GM18873 (cell line): Measurements from ENCODE around the gene GALNT8.
"Not testable (repeated sequence)": the region's sequence is repeated elsewhere in the genome, so short reads cannot be mapped to it uniquely, and the experiment has no call there.

ENCODE experiments used
- ATAC-seq: cut with Tn5 transposase; IDR thresholded peaks from one replicate; pipeline ENCODE4 v1.9.1; 2021; ENCODE audit warnings: mild to moderate bottlenecking, moderate library complexity, moderate number of reproducible peaks; ENCODE audit not compliant: unreplicated experiment, low FRiP score

The GALNT8 gene, protein sequence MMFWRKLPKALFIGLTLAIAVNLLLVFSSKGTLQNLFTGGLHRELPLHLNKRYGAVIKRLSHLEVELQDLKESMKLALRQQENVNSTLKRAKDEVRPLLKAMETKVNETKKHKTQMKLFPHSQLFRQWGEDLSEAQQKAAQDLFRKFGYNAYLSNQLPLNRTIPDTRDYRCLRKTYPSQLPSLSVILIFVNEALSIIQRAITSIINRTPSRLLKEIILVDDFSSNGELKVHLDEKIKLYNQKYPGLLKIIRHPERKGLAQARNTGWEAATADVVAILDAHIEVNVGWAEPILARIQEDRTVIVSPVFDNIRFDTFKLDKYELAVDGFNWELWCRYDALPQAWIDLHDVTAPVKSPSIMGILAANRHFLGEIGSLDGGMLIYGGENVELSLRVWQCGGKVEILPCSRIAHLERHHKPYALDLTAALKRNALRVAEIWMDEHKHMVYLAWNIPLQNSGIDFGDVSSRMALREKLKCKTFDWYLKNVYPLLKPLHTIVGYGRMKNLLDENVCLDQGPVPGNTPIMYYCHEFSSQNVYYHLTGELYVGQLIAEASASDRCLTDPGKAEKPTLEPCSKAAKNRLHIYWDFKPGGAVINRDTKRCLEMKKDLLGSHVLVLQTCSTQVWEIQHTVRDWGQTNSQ

DNA sequence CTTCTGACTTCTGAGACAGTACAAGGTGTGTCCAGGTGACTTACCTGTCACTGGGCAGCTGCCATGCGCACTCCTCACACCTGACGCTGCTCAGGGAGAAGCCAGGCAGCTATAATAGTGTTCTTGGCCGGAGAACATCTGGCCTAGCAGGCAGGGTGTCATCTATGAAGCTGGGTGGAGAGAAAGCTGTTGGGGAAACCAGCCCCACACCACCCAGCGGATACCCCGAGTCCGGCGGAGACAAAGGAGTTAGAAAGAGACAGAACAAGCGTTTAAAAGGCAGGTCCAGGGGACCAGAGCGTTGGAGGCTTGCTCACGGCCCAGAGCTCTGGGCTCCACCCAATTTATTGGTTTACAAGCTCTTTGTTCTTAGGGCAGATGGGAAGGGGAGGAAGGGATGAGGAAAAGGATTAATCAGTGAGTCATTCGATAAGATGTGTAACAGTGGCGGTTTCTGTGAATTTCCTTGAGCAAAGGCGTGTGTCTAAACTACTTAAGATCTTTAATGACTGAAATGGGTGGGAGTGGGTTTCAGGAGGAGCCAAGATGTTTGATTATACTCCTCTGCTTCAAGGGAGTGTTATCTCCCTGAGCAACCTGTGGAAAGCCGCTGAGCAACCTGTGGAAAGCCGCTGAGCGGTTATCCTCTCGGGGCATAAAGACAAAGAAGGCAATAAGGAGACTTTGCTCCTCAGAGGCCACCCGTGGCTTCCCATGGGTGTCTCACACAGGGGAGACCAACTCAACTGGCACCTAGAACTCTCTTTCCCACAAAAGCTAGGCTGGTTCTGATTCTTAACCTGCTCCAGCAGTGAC, at the start of gene GALNT8:
TSS of gene GALNT8 (plus strand) at position 580 of the 816 bp plus-strand sequence. CDS start 278 bp downstream, outside the sequence.
- ATAC-seq = no peak

DNA sequence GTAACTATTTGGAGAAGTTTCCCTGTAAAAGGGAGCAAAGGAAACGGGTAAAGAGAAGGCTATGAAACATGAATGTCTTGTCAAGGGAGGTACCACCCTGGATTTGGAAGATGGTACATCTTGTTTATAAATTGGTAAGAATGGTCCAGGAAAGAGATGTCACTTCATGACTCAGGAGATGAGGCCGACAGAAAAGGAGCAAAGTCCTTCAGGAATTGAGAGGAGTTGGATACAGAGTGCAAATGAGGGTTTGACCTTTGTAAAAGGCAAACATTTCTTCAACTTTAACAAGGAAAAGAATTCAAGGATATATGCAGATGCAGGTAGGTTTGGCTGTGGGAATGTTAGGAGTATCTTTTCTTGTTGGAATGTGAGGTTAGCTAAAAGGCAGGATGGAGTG, 40.5 kb upstream of the GALNT8 start:
- no peak for ATAC-seq

DNA sequence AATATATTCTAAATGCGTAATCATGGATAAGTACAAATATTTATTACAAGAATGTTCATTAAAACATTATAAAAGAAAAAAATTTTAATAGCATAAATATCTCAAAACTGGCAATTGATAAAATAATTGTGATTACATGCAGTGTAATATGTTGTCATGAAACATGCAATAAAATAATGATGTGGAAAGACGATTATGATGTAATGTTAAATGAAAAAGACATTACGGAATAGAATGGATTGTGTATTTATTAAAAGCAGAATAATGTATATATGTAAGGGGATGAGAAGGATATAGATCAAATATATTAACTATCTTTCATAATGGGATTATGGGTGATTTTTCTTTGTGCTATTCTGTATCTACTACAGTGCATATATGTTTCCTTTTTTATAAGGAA, 38.5 kb upstream of the GALNT8 start:
- ATAC-seq = no peak

DNA sequence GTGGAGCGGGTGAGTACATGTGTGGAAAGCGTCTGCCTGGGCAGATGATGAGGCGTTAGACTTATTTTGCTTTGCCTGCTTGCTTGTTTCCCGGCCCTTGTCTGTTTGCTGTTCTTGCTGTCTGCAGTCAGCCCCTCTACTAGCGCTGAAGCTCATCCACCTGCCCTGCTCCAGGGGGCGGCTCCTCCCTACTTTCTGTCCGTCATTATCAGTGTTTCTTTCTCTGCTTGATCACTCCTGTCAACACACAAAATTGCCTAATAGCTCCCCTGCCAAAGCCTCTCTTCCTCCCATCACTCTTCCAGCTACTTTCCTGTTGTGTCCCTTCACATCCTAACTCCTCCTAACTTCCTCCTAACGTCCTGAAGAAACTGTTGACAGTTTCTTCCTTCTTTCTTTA, 34.9 kb upstream of the GALNT8 start:
- no peak for ATAC-seq

DNA sequence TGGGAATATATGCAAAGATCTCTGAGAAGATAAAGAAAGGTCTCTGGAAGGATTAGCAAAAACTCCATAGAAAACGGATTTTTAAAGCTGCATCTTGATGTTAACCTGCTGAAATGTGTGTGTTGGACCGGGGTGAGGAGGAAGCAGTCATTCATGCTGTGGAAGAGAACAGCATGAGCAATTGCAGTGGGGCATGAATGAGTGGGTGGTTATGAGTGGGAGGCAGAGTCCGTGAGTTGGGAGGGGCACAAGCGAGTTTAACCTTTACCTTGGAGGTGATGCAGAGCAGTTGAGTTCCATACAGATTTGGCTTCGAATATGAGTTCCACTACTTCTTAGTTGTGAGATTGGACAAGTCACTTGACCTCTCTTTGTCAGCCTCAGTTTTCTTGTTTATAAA, 29.4 kb upstream of the GALNT8 start:
- no peak for ATAC-seq

DNA sequence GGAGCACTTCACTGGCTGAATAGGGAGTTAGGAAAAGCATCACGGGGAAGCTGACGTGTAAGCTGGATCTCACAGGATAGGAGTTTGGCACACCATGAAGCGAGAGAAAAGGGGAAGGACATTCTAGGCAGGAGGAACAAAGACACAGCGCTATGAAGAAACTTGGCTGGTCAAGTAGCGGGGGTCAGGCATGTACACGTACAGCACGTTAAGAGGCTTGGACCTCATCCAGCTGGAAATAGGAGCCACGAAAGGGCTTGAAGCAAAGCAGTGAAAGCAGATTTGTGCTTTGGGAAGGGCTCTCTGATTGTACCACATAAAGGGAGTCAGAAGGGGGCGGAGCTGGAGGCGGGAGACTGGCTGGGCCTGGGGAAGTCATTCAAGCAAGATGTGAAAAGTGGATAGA, 19.6 kb upstream of the GALNT8 start:
- ATAC-seq = no peak

DNA sequence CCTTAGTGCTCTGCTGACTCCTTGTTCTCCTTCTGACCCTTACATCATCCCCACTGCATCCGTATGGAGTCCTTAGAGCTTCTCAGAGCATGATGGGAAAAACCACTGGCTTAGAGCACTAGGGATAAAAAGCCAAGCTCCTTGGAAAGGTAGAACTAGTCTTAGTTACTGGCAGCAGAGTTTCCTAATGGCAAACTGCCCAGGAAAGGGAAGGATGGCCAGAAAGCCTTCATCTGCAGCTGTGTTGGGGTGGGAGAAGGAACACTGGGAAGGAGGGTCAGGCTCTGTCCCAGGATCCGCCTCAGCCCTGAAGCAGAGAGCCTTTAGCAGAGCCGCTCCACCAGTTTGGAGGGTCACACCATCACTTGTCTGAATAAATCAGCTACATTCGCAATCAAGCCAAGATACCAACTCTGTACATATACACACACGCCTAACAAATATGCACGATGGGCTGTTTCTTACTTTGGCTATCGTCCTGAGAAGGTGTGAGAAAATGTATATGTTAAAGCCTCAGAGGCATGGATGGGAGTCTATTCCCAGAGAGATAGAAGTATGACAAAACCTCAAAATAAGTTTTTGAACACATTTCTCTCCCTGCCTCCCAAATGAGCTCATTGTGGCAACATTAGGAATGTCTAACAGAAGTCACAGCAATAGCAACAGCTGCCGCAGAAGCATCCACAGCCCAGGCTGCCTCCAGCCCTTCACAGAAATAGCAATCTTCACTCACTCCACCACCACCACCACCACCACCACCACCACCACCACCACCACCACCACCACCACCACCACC, 18.6 kb upstream of the GALNT8 start:
- no peak for ATAC-seq

DNA sequence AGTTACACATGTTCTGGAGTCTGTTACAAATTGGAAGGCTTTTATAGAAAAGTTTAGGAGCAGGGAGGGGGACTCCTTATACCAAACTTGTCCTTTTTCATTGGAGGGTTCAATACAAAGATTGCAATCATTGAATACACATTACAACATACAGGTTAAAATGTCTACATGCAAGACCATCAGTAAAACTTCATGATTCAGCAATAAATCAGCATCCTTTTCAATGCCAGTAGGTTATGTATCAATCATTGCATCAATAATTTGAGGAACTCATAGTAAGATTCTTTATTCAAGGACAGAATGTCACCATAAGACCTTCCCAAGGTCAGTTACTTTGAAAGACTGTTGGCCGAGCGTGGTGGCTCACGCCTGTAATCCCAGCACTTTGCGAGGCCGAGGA, 16.5 kb upstream of the GALNT8 start:
- ATAC-seq = no peak

DNA sequence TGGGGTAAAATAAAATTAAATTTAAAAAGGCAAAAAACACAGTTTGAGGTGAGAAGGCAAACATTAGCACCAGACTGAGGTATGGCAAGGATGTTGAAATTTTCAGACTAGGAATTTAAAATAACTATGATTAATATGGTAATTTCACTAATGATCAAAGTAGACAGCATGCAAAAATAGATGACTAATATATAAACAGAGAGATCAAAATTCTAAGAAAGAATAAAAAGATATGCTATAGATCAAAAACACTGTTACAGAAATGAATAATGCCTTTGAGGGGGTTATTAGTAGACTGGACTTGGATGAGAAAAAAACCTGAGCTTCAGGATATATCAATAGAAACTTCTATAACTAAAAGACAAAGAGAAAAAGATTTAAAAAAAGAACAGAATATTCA, 14.4 kb upstream of the GALNT8 start:
- ATAC-seq = no peak

DNA sequence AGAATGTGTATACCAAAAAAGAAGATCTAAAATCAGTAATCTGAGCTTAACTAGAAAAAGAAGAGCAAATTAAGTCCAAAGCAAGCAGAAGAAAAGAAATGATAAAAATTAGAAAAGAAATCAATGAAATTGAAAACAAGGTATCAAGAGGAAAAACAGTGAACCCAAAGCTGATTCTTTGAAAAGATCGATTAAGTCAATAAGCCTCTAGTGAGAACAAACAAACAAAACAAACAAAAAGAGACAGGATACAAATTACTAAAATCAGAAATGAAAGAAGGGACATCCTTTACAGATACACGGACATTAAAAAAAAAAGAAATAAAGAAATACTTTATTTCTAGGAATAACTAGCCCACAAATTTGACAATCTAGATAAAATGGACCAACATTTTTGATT, 12.9 kb upstream of the GALNT8 start:
- no peak for ATAC-seq

DNA sequence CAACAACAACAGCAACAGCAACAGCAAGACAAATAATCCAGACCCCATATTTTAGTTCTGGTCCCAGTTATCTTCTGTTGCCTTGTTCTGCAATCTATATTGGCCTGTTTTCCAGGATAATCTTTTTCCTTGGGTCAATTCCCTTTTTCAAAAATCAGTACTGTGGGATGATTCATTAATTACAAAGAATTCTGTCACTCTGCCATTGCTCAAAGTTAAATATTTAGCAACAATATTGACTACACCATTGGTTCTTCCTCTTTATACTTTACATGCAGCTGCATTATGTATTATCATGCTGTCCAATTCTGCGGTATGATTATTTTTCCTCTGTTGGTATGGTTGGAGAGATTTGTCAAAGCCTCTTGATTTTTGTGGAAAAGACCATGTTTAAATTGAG, 10.1 kb upstream of the GALNT8 start:
- no peak for ATAC-seq

DNA sequence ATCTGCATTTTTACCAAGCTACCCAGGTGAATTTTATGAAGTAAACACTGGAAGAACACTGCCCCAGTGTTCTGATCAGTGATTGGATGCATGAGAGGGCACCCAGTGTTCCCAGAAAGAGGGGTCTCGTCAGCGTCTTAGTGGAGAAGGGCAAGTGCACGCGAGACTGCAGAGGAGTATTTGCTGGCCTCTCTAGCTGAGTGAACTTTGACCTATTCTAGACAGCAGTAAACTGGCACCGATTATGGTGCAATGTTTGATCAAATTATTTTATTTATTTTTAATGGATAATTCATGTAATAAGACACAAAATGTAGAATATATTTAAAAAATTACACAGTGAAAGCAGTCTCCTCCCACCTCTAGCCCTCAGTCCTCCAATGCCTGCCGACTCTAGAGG, 5.3 kb upstream of the GALNT8 start:
- no peak for ATAC-seq

DNA sequence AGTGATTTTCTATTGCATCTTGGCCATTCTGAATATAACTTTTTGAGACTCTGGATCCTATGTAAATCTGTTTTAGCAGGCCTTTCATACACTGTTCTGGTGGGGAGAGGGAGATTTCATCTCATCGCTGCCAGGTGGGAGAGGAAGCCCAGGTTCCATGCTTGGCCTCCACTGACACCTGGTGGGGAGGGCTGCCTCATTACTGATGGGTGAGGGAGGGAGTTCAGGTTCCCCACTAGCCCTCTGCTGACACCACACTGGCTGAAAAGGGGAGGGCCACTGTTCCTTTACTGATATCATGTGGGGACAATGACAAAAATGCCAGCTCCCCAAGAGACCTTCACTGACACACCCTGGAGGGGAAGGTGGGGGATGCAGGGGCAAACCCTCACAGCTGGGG, 2.4 kb upstream of the GALNT8 start:
- no peak for ATAC-seq

DNA sequence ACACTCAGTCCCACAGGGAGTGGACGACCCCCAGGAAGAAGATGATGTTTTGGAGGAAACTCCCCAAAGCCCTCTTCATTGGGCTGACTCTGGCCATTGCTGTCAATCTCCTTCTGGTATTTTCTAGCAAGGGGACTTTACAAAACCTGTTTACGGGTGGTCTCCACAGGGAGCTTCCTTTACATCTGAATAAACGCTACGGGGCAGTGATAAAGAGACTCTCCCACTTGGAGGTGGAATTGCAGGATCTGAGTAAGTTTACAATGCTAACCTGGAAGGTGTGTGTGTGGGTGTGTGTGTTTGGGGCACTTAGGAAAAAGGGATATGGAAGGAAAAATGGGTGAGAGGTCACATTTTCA, 416 bp downstream of the GALNT8 start:
- ATAC-seq = no peak

DNA sequence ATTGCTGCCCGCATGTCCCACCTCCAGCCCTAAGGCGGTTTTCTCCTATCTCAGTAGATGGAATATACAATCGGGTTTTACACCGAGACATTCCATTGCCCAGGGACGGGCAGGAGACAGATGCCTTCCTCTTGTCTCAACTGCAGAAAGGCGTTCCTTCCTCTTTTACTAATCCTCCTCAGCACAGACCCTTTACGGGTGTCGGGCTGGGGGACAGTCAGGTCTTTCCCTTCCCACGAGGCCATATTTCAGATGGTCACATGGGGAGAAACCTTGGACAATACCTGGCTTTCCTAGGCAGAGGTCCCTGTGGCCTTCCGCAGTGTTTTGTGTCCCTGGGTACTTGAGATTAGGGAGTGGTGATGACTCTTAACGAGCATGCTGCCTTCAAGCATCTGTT, 1.4 kb downstream of the GALNT8 start:
- ATAC-seq = not testable (repeated sequence)

DNA sequence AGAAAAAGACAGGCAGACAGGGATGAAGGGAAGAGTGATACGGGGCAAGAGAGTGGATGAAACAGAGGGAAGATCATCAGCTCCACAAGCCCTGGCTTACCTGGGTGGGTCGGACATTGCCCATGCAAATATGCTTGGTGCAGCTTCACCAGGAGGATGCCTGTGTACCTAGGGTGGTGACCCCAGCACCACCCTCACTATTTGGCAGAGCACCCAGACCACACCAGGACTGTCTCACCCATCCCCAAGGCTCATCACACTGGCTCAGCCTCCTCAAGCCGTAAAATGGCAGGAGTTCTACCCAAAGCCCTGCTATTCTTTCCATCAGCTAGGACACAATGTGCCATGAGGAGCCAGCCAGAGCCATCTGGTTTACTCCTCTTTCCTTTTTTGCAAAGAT, 3.0 kb downstream of the GALNT8 start:
- no peak for ATAC-seq

DNA sequence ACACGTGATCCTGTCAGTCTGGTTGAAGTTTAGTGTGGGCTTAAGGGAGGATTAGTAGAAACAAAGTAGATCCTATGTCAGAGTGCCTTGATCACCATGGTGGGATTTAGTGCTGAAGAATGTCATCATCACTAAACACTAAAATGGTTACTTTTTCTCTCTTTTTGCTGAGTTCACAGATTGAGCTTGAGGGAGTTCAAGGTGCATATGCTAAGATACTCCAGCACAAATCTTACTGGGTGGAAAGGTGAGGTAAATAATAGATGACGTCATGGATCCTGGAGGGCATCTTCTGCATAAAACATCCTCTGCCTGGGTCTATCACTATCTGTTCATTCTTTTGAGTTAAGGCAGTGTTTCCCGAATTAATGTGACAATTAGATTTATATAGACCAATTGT, 4.9 kb downstream of the GALNT8 start:
- no peak for ATAC-seq

DNA sequence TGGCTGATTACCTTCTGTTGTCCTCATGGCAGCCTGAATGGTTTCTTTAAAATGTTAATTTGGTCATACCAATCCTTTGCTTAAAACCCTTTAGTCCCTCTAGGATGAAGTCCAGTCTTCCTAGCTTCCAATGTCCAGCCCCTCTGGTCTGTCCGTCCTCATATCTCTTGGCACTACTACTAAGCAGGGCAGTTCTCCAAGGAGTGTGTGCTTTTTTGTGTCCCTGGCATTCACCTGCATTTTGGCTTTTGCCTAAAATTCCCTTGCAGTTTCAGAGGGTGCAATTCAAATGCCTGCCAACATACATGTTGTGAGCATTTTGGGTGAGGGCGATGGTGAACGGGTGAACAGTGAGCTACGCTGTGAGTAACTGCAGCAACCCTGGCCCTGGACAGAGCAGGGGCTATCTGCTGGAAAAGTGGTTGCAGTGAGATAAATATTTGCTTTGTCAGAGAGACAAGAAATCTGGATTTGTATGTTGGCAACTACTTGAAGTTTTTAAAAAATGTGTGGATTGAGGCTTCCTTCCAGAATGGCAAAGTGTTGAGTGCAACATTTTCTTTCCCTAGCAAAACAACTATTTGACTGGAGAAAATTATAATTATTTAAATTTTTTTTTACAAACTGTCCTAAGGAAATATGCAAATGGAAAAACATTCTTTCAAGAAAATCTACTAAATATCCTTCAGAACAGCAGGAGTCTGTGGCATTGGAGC, 14.6 kb downstream of the GALNT8 start:
- ATAC-seq = no peak

DNA sequence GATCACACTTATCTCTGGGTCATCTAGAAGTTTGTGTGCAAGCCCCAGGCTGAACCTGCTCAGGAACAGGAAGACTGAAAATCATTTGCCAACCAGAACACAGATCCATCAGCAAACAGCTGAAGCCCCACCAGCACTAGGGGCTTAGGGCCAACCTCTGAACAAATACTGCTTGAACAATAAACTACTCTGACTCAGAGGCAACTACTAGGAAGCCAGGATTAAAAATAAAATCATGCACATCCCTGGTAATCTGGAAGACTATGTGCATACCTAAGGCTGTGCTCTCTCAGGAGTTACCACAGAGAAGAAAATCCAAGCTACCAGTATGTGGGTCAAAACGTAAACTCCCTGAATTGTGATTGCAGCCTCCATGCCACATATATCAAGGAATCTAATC, 15.9 kb downstream of the GALNT8 start:
- ATAC-seq = no peak

DNA sequence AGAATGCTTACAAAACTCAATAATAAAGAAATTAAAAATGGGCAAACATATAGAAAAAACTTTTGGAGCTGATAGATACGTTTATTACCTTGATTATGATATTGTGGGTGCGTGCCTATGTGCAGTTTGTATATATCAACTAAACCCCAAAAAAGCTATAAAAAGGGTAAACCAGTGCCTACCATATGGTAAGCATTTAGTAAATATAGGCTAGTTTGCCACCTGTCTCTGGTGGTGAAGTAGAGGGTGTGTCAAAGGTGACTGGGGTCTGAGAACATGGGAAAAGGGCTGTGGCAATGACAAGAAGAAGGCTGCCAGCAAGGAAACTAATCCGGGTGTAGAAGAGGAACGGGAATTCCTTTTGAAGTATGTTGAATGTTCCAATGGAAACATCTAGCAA, 18.3 kb downstream of the GALNT8 start:
- ATAC-seq = no peak
